ENCODE data around the gene FARS2. TPM values are rescaled to one million over a fixed set of nuclear protein-coding genes. Genes with fewer than 3 reads are reported as not detected.

FARS2 gene
- total RNA-seq, 1 donor from 2014 or later = 16.5 TPM

DNA sequence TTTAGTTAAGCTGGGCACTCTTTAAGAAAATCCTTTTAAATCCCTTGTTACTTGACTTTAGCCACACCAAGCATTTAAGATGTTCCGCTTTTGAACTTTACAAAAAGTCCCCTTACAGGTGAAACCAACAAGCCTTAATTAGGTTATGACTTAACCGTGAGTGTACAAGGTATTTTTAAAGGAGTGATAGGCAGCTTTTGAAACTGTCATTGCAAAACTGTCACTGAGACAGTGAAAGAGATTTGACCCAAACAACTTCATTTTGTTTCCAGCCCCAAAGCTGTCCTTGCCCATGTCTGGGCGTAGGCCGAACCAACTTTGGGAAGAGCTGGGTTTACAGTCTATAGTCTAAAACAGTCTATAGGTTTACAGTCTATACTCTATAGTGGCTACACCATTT lies 305.4 kb downstream of the FARS2 start:
- H3K27ac ChIP-seq = no peak overlapping the region
- H3K4me3 ChIP-seq = no peak overlapping the region
- H3K4me1 ChIP-seq = peaks cover 6% of the 10 kb centered on the region
- DNase-seq (ENCODE audit: extremely low spot score in 2 of 2) = no peak
- no peaks in the 10 kb centered on the region for H3K9me3 ChIP-seq
- H3K36me3 ChIP-seq = no peaks in the 10 kb centered on the region
- TF ChIP-seq POLR2A (IDR thresholded peaks at IDR 0.05) = no peak
- TF ChIP-seq POLR2AphosphoS5 (IDR thresholded peaks at IDR 0.05; ENCODE audit: insufficient read depth in 1 of 2, low read depth in 1 of 2) = no peak
- TF ChIP-seq, protein P1, sequence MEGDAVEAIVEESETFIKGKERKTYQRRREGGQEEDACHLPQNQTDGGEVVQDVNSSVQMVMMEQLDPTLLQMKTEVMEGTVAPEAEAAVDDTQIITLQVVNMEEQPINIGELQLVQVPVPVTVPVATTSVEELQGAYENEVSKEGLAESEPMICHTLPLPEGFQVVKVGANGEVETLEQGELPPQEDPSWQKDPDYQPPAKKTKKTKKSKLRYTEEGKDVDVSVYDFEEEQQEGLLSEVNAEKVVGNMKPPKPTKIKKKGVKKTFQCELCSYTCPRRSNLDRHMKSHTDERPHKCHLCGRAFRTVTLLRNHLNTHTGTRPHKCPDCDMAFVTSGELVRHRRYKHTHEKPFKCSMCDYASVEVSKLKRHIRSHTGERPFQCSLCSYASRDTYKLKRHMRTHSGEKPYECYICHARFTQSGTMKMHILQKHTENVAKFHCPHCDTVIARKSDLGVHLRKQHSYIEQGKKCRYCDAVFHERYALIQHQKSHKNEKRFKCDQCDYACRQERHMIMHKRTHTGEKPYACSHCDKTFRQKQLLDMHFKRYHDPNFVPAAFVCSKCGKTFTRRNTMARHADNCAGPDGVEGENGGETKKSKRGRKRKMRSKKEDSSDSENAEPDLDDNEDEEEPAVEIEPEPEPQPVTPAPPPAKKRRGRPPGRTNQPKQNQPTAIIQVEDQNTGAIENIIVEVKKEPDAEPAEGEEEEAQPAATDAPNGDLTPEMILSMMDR (IDR thresholded peaks at IDR 0.05) = no peak
- H3K27me3 ChIP-seq = no peaks in the 10 kb centered on the region
- intact Hi-C loops (cut with DNase I) = no loop called here

DNA sequence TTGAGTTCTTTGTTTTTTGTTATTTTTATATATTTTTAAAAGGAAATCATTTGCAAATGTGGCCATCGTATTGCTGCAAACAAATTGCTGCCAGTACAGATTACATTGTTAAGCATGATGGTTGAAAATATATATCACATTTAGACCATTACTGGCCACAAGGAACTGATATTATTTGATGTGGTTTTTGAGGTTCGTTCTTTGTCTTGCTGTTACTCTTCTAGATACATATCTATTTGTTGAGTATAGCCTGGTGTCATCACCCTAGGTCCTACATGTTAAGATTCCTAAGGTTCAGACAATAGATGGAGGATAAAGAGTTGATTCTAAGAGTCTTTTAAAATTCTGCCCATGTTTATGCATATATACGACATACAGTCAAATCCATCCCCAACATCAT lies 306.0 kb downstream of the FARS2 start:
- intact Hi-C loops (cut with DNase I) = no loop called here
- H3K27ac ChIP-seq = no peak overlapping the region
- no peak overlapping the region for H3K4me3 ChIP-seq
- no peak for TF ChIP-seq POLR2AphosphoS5 (IDR thresholded peaks at IDR 0.05; ENCODE audit: insufficient read depth in 1 of 2, low read depth in 1 of 2)
- TF ChIP-seq, protein P1 (IDR thresholded peaks at IDR 0.05) = no peak
- no peak for TF ChIP-seq POLR2A (IDR thresholded peaks at IDR 0.05)
- H3K4me1 ChIP-seq = peaks cover 6% of the 10 kb centered on the region
- H3K36me3 ChIP-seq = no peaks in the 10 kb centered on the region
- H3K27me3 ChIP-seq = no peaks in the 10 kb centered on the region
- no peak for DNase-seq (ENCODE audit: extremely low spot score in 2 of 2)
- H3K9me3 ChIP-seq = no peaks in the 10 kb centered on the region

DNA sequence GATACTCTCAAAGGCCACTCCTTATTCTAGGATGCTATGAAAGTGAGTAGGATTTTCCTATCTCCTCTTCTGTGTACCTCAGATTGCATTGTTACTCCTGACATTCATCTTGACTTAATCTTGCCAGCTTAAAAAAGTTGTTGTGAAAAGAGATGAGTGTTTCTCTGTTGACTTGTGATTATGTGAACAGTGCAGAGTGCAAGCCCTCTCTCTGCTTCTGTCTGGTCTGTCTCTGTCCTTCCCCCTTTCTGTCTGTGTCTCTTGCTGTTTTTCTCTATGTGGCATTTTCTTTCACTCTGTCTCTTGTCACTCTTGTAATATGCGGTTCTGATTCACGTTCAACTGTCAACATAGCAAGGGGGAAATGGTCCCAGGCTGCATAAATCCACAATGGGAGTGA lies 306.6 kb downstream of the FARS2 start:
- no peaks in the 10 kb centered on the region for H3K27me3 ChIP-seq
- intact Hi-C loops (cut with DNase I) = no loop called here
- TF ChIP-seq, protein P1 (IDR thresholded peaks at IDR 0.05) = no peak
- no peak for TF ChIP-seq POLR2A (IDR thresholded peaks at IDR 0.05)
- no peak for TF ChIP-seq POLR2AphosphoS5 (IDR thresholded peaks at IDR 0.05; ENCODE audit: insufficient read depth in 1 of 2, low read depth in 1 of 2)
- no peak overlapping the region for H3K4me3 ChIP-seq
- no peak for DNase-seq (ENCODE audit: extremely low spot score in 2 of 2)
- H3K36me3 ChIP-seq = no peaks in the 10 kb centered on the region
- peaks cover 6% of the 10 kb centered on the region for H3K4me1 ChIP-seq
- H3K9me3 ChIP-seq = no peaks in the 10 kb centered on the region
- no peak overlapping the region for H3K27ac ChIP-seq

DNA sequence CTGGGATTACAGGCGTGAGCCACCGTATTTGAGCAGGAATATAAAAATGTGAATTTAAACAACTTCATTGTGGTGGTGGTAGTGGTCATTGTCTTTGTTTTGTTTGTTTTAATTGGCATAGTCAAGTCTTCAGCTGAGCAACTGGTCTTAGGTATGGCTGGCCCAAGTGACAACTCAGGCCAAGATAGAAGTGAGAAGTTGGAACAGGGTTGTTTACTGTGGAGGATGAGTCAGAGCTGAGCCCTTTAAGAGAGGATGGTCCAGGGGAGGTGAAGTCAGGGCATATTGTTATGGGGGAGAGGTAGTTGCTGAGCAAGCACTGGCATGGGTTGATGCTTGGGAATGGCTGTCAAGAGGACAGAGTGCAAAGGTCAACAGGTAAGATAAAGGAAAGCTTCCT lies 308.2 kb downstream of the FARS2 start:
- intact Hi-C loops (cut with DNase I) = no loop called here
- TF ChIP-seq, protein P1 (IDR thresholded peaks at IDR 0.05) = no peak
- TF ChIP-seq POLR2AphosphoS5 (IDR thresholded peaks at IDR 0.05; ENCODE audit: insufficient read depth in 1 of 2, low read depth in 1 of 2) (no peak), POLR2A (IDR thresholded peaks at IDR 0.05) (no peak)

DNA sequence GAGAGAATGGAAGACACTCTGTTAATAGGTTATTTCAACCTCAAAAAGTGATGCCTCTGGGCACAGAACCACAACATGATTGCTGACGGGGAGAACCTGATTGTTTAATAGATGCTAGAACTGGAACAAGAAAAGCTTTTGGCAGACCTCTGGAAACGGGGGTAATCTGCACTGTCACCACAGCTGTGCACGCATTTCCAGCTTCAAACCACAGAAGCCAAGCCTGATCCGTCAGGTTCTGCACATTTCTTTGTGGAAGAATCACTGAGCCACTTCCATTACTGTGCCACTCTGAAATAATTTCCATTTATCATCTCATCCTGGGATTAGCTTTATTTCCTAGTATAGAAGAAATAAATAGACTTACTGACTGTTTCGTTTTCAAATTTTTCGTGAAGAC lies 309.3 kb downstream of the FARS2 start:
- Histone ChIP-seq H3K36me3 (no peaks in the 10 kb centered on the region), H3K4me3 (no peak overlapping the region), H3K27ac (no peak overlapping the region), H3K4me1 (no peaks in the 10 kb centered on the region), H3K9me3 (no peaks in the 10 kb centered on the region), H3K27me3 (no peaks in the 10 kb centered on the region)
- no peak for DNase-seq (ENCODE audit: extremely low spot score in 2 of 2)
- TF ChIP-seq POLR2A (IDR thresholded peaks at IDR 0.05) (no peak), POLR2AphosphoS5 (IDR thresholded peaks at IDR 0.05; ENCODE audit: insufficient read depth in 1 of 2, low read depth in 1 of 2) (no peak)
- TF ChIP-seq, protein P1 (IDR thresholded peaks at IDR 0.05) = no peak
- intact Hi-C loops (cut with DNase I) = no loop called here

More for the DNA sequence above, 308.2 kb downstream of the FARS2 start:
- H3K4me3 ChIP-seq = no peak overlapping the region
- no peaks in the 10 kb centered on the region for H3K27me3 ChIP-seq
- no peaks in the 10 kb centered on the region for H3K9me3 ChIP-seq
- H3K36me3 ChIP-seq = no peaks in the 10 kb centered on the region
- H3K27ac ChIP-seq = no peak overlapping the region
- H3K4me1 ChIP-seq = peaks cover 3% of the 10 kb centered on the region
- no peak for DNase-seq (ENCODE audit: extremely low spot score in 2 of 2)

Measured in vagina (tissue), 2 donors.